GM18868 (cell line): ENCODE results near the gene ENTR1.

Source experiments
- ATAC-seq: cut with Tn5 transposase; IDR thresholded peaks from one replicate; pipeline ENCODE4 v1.9.1; 2021; ENCODE audit warnings: mild to moderate bottlenecking, moderate library complexity; ENCODE audit not compliant: unreplicated experiment

Gene ENTR1

DNA sequence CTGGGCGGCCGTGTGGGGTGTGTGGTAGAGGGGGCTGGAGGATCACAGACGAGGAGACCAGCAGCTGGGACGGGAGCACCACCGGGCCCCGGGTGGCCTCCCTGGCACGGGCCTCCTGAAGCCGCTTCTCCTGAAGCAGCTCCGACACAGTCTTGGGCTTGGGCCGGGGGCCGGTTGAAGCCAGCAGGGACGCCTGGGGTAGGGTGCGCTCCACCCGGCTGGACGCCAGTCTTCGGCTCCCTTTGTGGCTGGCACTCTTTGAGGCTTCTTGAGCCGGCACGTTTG is 31.5 kb downstream of the ENTR1 start:
- ATAC-seq, result no peak

DNA sequence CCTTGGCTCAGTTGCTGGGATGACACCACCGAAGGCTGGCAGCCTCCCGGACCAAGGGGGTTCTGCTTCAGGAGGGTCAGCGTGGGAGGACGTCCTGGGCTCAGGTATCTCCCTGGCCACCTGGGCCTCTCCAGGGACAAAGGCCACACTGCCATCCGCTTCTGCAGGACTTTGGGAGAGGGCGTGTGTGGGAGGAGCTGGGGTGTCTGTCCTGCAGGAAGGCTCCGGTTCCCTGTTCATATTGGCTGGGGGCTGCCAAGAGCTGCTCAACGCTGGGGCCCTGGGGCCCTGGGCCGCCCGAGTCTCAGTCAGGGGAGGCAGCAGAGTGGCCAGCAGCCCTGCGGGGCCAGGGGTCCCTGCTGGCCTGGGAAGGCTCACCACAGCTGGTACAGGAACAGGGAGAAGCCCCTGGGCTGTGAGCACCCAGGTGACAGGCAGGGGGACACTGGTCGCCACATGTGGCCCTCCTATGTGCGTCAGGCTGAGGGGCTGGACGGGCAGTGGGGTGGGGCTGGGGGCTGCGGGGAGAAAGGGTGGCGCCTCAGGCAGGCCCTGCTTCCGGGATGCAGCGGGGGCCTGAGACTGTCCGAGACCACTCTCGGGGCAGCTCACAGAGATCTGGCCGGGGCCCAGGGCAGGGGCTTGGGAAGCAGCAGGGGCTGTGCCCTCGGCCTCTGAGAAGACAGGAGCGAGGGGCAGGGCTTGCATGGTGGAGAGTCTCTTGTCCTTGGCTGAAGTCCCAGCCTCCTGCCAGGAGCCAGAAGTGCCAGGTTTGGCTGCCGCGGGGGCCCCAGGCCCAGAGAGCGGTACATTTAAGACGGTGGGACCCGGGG is 32.0 kb downstream of the ENTR1 start:
- no peak for ATAC-seq

DNA sequence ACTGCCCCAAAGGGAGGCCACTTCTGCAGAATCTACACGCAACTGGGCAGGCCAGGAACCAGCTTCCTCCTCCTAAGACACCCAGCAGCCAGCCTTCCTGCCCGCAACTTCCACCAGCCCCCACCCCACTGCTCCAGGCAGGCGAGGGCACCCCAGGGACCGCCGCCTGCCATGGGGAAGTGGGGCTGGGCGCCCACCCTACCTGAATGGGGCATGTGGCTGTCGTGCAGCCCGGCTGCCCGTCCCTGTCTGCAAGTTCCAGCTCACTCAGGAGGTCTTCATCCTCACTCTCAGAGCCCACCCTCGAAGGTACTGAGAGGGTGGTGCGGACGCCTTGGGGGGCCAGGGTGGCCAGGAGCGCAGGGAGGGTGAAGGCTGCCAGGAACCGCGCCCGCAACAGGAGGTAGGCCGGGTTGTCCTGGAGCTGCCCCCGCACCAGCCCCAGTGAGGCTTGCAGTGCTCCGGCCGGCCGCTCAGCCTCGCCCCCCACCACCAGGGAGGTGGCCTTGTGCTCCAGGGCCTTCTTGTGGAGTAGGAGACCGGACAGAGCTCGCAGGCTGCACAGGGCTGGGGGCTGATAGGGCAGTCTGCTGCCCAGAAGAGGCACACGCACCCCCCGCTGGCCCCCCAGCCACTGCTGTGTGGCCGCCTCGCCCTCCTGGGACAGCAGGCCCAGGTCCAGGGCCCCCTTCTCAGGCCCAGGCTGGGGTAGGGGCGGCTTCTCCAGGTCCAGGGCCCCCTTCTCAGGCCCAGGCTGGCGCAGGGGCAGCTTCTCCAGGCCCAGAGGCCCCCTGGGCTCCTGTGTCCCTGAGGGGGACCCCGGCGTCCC is 32.9 kb downstream of the ENTR1 start:
- ATAC-seq, result no peak

DNA sequence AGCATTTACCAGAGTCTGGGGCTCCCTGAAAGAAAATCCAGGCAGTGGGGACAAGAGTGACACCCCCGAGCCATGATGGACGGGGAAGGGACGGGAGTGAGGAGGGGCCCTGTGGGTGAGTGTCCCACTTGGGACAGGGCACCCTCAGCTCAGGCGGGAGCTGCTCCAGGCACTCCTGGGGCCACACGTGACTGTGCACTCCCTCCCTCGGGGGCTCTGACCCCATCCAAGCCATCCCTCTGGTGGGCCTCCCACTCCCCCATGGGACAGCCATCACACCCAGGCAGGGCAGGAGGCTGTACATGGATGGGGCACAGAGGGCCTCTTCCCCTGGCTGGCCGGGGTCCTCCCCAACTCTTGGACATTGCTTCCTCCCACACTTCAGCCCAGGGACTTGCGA is 34.0 kb downstream of the ENTR1 start:
- ATAC-seq, result no peak

DNA sequence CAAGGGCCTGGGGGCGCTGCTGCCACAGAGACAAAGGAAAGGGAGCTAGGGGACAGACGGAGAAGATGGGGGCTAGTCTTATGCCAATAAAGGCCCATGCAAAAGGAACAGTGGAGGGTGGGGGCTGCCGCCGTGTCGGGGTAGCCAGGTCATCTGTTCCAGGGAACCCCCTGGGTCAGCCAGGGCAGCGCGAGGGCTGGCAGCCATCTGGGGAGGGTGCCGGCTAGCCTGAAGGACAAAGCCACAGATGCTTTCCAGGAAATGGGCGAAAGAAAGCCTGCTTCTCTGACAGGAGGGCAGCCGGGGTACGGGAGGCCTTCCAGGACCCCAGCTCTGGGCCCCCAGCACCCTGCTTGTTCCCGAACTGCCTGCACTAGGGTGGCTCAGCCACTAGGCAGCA is 35.3 kb downstream of the ENTR1 start:
- no peak for ATAC-seq

DNA sequence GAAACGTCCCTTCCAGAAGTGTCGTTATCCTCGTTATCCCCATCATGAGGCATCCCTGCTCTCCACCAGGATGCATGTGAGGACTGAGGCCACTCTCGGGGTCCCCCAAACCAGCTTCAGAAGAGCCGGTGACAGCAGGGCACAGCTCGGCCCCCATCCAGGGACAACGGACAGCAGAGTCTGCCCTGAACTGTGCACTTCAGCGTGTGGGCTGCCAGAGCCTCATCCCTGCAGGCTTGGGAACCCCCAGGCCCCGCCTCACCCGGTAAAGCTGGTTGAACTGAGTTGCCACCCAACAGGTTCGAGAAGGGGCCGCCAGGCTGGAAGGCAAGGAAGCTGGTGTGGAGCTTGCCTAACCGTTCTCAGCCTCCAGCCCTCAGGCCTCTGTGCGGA is 36.2 kb downstream of the ENTR1 start:
- no peak for ATAC-seq

DNA sequence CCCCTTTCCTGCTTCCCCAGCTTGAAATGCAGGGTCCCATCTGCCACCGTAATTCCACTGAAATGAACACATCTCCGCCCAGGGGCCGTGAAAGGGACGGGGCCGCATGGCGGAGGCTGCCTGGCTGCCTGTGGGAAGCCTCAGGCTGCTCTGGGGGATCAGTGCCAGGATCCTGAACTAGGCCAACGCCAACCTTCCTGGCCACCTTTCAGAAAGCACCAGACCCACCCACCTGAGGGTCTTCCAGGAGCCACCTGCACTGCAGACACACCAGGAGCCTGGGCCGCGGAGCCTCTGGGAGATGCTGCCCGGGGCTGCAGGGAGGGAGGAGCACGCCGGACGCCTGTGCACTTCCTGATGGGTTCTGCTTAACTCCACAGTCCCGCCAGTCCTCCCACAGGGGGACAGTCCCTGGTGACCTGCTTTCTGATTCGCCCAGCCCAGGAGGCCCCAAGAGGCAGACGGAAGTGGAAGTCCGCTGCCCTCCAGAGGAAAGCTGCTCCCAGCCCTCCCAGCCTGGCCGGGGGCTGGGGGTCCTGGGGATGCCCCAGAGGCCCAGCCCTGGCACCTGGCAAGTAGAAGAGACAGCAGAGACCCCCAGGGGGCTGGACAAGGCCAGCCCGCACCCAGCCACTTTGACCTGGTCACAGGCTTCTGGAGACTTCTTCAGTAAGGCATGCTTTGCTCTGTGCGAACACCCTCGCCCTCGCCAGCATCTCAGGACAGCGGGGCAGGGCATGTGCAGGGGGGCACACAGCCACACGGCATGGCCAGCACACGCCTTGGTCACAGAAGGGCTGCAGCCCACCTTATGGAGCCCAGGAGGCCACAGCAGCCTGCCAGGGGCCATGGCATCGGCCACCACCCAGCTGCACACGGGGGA is 36.9 kb downstream of the ENTR1 start, which contains the start of gene CARD9:
CARD9 (minus strand) TSS at position 370 of the 883 bp plus-strand sequence. CDS start 1,591 bp downstream, outside the sequence.
- no peak for ATAC-seq

DNA sequence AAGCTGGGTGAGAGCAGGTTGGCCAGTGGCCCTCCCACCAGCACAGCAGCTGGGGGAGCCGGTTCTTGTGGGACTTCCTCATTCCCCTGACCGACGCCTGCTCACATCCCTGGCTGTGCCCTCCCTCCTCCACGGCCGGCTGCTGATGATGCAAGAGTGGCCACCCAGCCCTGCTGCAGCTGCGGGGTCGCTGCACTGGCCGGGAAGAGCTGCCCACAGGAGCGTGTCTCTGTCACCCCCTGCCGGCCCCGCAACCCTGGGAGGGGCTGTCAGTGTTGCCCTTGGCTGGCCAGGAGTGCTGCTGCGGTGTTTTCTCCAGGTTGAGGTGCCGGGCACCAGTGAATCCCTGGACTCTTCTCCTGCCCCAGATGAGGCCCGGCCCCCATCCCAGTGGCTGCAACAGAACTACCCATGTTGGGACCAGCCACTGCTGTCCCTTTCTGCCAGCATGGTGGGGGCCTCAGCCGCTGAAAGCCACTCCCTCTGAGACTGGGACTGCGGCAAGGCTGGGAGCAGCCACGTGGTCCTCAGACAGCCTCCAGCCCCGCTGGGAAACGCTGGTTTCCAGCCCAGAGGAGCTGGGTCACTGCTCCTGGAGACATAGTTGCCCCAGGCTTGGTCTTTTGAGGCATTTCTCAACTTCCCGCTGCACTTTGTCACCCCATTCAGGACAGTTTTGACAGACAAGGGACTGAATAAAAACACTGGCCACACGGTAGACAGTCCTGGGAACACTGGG is 37.7 kb downstream of the ENTR1 start:
- no peak for ATAC-seq

DNA sequence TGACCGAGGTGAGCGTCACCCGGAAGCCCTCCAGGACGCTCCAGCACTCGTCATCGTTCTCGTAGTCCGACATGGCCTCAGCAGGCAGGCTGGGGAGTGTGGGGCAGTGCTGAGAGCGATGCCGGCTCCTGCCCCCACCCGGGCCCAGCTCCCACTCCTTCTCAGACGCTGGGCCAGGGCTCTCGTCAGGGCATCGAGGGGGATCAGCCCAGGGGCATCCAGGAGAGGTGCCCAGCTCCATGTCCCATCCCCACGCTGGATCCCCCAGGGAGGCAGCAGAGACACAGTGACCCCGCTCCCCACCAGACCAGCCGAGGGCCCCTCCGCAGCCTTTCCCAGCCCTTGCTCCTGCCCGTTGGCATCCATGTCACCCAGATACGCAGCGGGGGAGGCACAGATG is 38.4 kb downstream of the ENTR1 start:
- ATAC-seq, result no peak

DNA sequence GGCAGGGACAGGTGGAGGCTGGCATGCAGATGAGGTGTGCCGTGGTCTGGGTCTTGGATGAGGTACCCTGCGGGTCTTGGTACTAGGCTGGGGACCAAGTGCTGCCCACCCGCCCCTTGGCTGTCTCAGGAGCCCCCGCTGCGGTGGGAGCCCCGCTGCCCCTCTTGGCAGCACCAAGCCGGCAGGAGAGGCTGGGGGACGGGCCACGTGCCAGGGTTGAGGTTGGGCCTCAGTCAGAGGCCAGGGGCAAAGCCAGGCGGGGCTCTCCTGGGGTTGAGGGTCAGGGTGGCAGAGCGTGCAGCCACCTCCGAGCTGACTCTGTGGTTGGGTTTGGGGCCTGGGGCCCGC is 38.9 kb downstream of the ENTR1 start:
- no peak for ATAC-seq

DNA sequence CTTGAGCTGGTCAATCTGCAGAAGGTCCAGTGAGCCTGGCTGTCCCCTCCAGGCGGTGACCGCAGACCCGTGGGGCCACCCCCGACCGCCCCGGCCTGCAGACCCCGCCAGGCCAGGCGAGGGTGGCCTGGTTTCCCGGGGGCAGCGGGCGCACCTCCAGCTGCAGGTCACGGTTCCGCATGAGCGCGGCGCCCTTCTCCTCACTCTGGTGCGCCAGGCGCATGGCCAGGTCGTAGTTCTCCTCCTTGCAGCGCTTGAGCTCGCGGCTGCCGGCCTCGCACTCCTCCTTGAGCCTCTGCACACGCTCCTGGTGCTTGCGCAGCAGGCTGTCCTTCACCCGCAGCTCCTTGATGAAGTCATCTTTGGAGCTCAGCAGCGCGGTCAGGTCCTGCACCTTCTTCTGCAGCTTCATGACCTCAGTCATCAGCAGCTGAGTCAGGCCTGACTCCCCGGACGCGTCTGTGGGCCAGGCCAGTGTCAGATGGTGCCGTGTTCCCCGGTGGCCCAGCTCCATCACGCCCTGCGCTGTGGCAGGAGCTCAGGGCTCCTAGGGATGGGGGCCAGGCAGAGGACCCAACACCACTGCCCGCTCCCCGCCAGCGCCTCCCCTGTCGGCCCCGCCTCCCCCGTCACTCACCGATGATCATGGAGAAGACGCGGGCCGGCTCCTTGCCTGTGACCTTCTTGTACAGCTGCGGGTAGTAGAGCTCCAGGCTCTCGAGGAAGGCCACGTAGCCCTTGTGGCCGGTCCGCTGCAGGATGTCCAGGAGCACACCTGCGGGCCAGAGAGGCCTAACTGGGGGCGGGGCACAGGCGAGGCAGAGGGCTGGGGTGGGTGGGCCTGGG is 39.5 kb downstream of the ENTR1 start:
- no peak for ATAC-seq

DNA sequence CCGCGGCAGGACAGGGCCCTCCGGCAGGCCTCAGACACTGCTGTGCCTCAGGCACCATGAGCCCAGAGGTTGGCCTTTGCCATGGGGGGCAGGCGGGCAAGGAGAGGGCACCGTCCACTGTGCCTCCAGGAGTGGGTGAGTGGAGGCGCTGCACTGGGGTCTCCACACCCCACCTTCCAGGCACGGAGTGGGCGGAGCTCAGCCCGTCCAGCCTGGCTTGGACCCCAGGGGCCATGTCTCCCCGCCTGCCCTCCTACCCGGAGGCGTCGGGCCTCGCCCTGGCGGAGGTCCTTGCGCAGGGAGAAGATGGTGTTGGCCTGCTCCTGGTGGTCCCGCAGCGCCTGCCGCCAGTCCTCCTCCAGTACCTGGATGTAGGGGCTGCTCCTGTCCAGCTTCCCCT is 40.4 kb downstream of the ENTR1 start:
- no peak for ATAC-seq

DNA sequence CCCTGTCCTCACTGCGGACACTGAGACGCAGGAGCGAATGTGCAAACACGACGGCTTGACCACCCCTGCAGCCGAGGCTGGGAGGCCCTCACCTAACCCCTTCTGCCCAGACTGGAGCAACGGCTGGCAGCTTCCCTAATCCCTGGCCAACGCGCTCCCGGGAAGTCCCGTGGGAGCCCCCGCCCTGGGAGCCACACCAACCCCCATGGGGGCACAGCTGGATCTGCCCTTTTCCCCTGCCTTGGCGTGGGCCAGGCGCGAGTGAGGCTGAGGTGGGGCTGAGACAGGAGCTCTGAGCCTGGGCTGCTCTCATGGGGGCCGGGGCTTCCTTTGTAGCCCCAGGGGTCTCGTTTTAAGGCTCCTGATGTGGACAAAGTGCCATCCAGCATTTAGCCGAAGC is 42.2 kb downstream of the ENTR1 start:
- no peak for ATAC-seq

DNA sequence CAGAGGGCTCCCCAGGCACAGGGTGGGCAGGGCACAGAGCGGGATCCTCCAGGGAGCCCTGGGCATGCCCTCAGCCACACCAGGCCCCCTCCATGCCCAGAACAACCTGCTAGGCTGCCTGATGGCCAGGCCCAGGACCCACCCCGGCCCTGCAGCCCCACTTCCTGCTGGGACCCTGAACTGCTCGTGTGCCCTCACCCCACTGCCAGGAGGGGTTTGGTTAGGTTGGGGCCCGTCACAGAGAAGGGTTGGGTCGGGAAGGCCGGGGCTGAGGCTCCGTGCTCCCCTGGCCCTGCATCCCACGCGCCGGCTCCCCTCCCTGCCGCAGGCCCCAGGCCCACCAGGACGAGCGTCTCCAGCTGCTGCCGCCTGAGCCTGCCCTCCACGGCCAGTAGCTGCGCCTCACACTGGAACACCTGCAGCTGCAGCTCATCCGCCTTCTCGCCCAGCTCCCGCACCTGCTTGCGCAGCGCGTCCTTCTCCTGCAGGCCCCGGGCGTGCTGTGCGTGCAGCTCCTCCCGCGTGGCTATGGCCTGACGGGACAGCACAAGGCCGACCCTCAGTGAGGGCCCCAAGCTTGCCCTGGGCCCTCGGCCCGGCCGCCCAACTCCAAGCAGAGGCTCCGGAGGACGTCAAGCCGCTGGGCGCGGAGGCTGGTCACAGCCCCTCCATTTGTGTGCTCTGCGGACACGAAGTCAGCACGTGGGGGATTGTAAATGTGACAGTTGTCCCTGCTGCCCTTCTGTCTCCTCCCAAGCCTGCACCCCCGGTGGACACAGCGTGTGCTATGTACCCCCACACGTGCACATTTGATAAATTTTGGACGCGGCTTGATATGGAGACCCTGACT is 42.9 kb downstream of the ENTR1 start:
- no peak for ATAC-seq

DNA sequence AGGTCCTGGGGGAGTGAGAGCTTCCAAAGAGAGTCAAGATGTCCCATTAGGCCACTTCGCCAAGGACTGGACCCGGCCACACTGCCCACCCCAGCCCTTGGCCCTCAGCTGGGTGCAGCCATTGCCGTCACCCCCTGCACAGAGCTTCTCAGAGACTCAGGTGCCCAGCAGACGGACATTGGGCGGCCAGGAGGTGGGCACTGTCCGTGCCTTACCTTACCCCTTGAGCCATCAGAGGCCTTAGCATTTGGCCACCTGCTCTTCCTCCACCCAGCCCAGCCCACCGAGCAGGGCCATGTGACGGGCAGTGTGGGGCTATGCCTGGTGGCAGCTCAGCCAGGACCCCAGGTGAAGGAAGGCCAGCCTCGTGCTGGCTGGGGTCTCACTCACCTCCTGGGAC is 43.6 kb downstream of the ENTR1 start:
- no peak for ATAC-seq

DNA sequence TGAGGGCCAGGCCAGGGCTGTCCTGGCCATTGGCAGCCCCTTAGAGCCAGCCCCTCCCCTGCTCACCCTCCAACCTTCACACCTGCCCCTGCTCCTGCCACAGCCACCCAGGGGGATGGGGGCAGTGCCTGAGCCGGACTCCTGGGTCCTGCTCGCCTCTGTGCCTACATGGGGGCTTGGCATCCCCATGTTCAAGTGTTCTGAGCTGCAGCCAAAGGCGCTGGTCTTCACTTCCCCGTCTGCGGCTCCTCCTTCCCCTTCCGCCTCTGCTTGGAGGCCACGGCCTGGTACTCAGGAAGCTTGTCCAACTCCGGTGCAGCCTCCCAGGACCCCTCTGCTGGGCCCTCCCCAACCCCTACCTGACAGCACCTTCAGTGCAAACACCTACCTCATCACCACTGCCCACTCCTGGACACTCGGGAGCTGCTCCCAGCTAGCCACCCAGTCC is 44.6 kb downstream of the ENTR1 start:
- no peak for ATAC-seq

DNA sequence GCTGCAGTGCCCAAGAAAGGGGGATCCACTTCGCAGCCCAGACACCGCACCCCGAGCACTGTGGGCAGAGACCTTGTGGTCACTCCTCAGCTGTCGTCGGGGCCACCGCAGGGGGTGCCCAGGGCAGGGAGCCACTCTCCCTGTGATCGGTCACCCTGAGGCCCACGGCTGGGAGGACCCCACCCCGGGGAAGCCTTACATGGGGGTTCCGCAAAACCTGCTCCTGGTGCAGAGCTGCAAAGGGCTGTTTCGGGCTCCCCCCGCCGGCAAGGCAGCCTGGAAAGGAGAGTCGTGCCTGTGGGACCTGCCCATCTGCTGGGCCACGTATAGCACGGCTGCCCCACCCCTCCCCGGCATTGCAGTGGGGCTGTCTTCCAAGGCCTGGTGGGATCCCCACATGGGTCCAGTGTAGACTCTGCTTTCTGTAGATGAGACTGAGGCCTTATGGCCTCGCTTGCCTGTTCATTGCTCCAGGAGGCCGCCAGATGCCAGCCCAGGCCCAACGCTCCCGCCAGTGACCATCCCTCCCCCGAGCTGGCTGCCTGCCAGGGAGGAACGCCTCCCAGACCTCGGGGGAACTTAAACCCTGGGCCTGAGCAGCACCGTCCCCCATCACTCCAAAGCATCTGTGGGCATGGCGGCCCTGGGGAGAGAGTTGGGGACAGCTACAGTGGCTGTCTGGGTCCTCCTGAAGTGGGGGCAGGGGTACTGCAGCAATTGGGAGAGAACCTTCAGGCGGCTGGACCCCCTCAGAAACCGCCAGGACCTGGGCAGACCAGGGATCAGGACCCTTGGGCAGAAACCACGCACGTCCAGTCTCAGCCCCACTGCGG is 45.3 kb downstream of the ENTR1 start:
- no peak for ATAC-seq
